Pericardium fibroblast (primary cell): ENCODE data around the gene OR51A4. TPM values are rescaled to one million over a fixed set of nuclear protein-coding genes. Genes with fewer than 3 reads are reported as not detected.

Source experiments
- total RNA-seq: library from RNA; depleted of rRNA; stranded (reverse); fragments of >200 nt; gene quantifications from 2 replicates; pipeline ENCODE4 v1.2.3, GENCODE V29; 2015

OR51A4 gene, protein sequence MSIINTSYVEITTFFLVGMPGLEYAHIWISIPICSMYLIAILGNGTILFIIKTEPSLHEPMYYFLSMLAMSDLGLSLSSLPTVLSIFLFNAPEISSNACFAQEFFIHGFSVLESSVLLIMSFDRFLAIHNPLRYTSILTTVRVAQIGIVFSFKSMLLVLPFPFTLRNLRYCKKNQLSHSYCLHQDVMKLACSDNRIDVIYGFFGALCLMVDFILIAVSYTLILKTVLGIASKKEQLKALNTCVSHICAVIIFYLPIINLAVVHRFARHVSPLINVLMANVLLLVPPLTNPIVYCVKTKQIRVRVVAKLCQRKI
- not detected in 2 replicates for total RNA-seq

DNA sequence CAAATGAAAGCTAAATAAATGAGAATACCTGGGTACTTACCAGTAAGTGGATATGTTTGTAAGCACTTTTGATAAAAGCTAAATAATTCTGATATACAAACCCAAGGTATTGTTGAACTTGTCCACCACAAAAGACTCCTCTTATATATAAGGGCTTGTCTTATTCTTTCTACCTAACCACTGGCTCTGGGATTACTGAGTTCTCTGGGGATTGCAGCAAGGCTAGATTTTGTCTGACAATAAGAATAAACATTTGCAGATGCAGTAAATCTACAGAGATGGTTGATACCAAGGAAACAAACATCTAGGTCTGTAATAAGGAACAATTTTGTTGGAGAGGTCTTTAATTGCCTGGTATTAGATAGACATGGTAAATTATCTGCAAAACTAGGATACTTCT is at the start of gene OR51A4:
TSS of gene OR51A4 (minus strand) at position 101 of the 400 bp plus-strand sequence. CDS start 505 bp downstream, outside the sequence.

DNA sequence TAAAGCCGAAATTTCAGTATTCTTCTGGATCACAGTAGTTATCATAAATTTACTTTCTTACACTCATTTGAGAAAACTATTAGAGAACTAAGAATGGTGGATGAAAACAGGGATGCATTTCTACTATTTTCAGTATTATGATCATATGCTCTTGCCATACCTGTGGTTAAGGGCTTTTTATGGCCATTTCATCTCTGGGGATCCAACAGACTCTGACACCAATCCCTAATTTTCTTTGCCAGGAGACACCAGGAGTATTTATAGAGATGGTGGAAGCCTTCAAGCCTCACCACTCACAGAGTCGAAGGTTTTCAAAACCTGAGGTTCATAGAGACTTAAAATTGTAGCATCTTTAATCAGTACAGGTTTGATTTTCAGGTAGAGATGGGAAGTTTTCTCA is 47.1 kb upstream of the OR51A4 start, which contains the start of gene OR51L1:
TSS of gene OR51L1 (plus strand) at position 301 of the 400 bp plus-strand sequence. CDS start 4,132 bp downstream, outside the sequence.

DNA sequence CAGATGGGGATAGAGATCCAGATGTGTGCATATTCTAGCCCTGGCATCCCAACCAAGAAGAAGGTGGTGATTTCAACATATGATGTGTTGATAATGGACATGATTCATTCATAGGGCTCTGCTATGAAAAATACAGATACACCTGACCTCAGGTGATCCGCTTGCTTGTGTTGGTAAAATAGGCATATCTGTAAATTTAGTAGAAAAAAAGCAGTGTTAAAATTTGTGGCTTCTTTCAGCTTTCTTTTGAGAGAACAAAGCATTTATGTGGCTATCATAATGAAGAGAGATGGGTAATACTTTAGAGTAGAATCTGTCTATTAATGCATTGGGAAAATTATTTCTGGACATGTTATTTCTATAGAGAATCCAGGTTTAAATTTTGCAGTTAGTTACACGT is 8.2 kb upstream of the OR51A4 start, which contains the start of gene OR51A2:
TSS of gene OR51A2 (minus strand) at position 101 of the 400 bp plus-strand sequence. CDS start at position 101, 0 bp downstream.

DNA sequence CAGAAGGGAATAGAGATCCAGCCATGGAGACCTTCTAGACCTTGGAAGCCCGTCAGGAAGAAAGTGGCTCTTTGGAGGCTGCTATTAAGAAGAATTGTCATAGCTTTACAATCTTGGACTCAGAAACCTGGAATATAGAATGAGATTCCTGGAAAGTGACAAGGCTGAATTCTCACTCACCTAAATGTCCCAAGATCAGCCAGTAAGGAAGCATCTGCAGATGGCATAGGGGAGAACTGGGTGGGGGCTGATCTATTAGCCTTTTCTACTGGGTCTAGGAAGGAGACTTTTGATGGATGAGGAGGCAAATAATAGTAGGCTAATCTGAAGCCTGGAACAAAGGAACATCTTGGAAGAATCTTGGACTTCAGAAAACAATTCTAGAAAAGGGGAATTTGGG is 23.2 kb downstream of the OR51A4 start, which contains the start of gene OR51G1:
TSS of gene OR51G1 (minus strand) at position 101 of the 400 bp plus-strand sequence. CDS start at position 101, 0 bp downstream.

DNA sequence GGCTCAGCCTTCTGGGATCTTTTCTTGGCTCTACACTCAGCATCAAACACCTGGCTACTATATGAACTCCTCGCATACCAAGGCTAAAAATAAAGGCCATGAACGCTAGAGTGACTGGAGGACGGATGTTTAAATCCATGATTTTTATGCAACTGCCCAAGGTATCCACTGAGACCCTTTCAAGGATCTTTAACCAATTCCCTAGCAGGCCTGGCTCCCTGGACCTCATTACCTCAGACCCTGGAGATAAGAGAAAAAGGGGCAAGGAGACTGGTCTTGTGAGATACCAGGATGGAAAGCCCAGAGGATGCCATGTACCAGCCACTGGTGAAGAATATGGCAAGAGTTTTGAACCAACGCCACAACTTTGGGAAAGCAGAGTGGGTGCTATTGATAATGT is 28.2 kb downstream of the OR51A4 start, which contains the start of gene OR51G2:
TSS of gene OR51G2 (minus strand) at position 101 of the 400 bp plus-strand sequence. CDS start 3,687 bp downstream, outside the sequence.

DNA sequence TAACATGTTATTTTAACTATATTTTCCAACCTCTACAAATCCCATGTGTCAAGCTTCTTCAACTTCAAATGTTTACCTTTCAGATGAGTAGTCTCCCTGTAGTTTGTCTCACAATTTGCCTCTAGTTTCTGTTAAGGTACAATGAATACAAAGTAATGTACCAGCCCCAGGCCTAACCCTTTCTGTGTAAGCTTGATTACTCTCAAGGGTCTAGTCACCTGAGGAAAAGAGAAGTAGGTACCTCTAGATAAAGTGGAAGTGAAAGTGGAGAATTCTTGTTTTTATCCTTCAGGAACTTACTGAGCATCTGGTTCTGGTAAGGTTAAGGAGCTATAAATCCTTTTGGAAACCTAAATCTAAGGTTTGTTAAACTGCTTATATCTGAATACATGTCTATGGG is 43.9 kb downstream of the OR51A4 start, which contains the start of gene OR51A7:
TSS of gene OR51A7 (plus strand) at position 300 of the 400 bp plus-strand sequence. CDS start 3,587 bp downstream, outside the sequence.

Other genes with a start within 250 kb of the OR51A4 start
- not detected in 2 replicates for gene OR51E2, start 249.8 kb downstream of the OR51A4 start, total RNA-seq
- not detected in 2 replicates for gene MMP26, start 242.8 kb downstream of the OR51A4 start, total RNA-seq
- gene OR51F1, start 177.7 kb downstream of the OR51A4 start, total RNA-seq: not detected in 2 replicates
- not detected in 2 replicates for gene OR52R1, start 143.2 kb downstream of the OR51A4 start, total RNA-seq
- gene OR51F2, start 126.3 kb downstream of the OR51A4 start, total RNA-seq: not detected in 2 replicates
- gene OR51S1, start 98.4 kb downstream of the OR51A4 start, total RNA-seq: not detected in 2 replicates
- gene OR51T1, start 65.7 kb downstream of the OR51A4 start, total RNA-seq: not detected in 2 replicates
- not detected in 2 replicates for gene OR51A7, start 43.8 kb downstream of the OR51A4 start, total RNA-seq
- not detected in 2 replicates for gene OR51G2, start 28.3 kb downstream of the OR51A4 start, total RNA-seq
- gene OR51G1, start 23.3 kb downstream of the OR51A4 start, total RNA-seq: not detected in 2 replicates
- gene OR51A2, start 8.1 kb upstream of the OR51A4 start, total RNA-seq: not detected in 2 replicates
- not detected in 2 replicates for gene OR51L1, start 47.2 kb upstream of the OR51A4 start, total RNA-seq
- gene OR52J3, start 98.9 kb upstream of the OR51A4 start, total RNA-seq: not detected in 2 replicates
- not detected in 2 replicates for gene OR52E2, start 112.0 kb upstream of the OR51A4 start, total RNA-seq
- not detected in 2 replicates for gene OR52E1, start 122.0 kb upstream of the OR51A4 start, total RNA-seq
- gene OR52A5, start 190.8 kb upstream of the OR51A4 start, total RNA-seq: not detected in 2 replicates
- gene OR52A1, start 207.2 kb upstream of the OR51A4 start, total RNA-seq: not detected in 2 replicates